Neural cell (in vitro differentiated cells): Measurements from ENCODE around the gene LRRC3.

Experiments used
- EP300 ChIP-seq: fragments of 450-650 bp; conservative IDR thresholded peaks from 2 replicates; pipeline ENCODE4 v1.6.1; 2014; ENCODE audit warnings: antibody characterized with exemption, mild to moderate bottlenecking, moderate library complexity; ENCODE audit not compliant: poor library complexity, severe bottlenecking
- EZH2 ChIP-seq: fragments of 200-600, 300-800 bp; shearing (Covaris generic), sonication (generic); IDR thresholded peaks from 2 replicates; pipeline ENCODE4 v1.6.1; 2014; ENCODE audit warnings: antibody characterized with exemption, low read length, borderline replicate concordance, mild to moderate bottlenecking; ENCODE audit not compliant: insufficient read depth, poor library complexity, severe bottlenecking
- MXI1 ChIP-seq: fragments of 450-650 bp; conservative IDR thresholded peaks from 2 replicates; pipeline ENCODE4 v1.6.1; 2014; ENCODE audit warnings: antibody characterized with exemption, mild to moderate bottlenecking; ENCODE audit not compliant: poor library complexity, severe bottlenecking
- POLR2AphosphoS5 ChIP-seq: IDR thresholded peaks from 2 replicates; pipeline ENCODE4 v1.6.1; 2012
- REST ChIP-seq: IDR thresholded peaks from 2 replicates; pipeline ENCODE4 v1.6.1; 2012; ENCODE audit warnings: borderline replicate concordance
- SMC3 ChIP-seq: fragments of 450-650 bp; conservative IDR thresholded peaks from 2 replicates; pipeline ENCODE4 v1.6.1; 2014; ENCODE audit warnings: antibody characterized with exemption, mild to moderate bottlenecking, moderate library complexity; ENCODE audit not compliant: poor library complexity
- TAF1 ChIP-seq: IDR thresholded peaks from 2 replicates; pipeline ENCODE4 v1.6.1; 2012; ENCODE audit warnings: low read depth
- TF ChIP-seq, protein P1 (sequence below): fragments of 450-650 bp; IDR thresholded peaks from 2 replicates; pipeline ENCODE4 v1.5.1; 2014; ENCODE audit warnings: antibody characterized with exemption, mild to moderate bottlenecking, moderate library complexity; ENCODE audit not compliant: poor library complexity, severe bottlenecking

GRCh38 chr21:44508426-44508710 is 53.1 kb downstream of the LRRC3 start:
- TF ChIP-seq, protein P1, sequence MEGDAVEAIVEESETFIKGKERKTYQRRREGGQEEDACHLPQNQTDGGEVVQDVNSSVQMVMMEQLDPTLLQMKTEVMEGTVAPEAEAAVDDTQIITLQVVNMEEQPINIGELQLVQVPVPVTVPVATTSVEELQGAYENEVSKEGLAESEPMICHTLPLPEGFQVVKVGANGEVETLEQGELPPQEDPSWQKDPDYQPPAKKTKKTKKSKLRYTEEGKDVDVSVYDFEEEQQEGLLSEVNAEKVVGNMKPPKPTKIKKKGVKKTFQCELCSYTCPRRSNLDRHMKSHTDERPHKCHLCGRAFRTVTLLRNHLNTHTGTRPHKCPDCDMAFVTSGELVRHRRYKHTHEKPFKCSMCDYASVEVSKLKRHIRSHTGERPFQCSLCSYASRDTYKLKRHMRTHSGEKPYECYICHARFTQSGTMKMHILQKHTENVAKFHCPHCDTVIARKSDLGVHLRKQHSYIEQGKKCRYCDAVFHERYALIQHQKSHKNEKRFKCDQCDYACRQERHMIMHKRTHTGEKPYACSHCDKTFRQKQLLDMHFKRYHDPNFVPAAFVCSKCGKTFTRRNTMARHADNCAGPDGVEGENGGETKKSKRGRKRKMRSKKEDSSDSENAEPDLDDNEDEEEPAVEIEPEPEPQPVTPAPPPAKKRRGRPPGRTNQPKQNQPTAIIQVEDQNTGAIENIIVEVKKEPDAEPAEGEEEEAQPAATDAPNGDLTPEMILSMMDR: no peak
- TF ChIP-seq POLR2AphosphoS5: no peak
- TF ChIP-seq REST: no peak
- no peak for TF ChIP-seq EP300
- no peak for TF ChIP-seq SMC3
- TF ChIP-seq EZH2: no peak
- no peak for TF ChIP-seq MXI1
- TF ChIP-seq TAF1: no peak
